OCI-LY7 (cell line): ENCODE measurements around the gene PTH2R. TPM values are rescaled to one million over a fixed set of nuclear protein-coding genes. Genes with fewer than 3 reads are reported as not detected.
"Not testable (repeated sequence)": the region's sequence is repeated elsewhere in the genome, so short reads cannot be mapped to it uniquely, and the experiment has no call there.

Experiments used
- BruUV-seq: library from RNA; stranded (reverse); fragments of 400-500 nt; replicated peaks from 2 replicates; lab custom pipeline; 2021; lab: Mats Ljungman, UMichigan
- CTCF ChIA-PET: fragments of 300-600 bp; sonication (Branson Sonifier 250); formaldehyde crosslinking; loops from one replicate; lab custom pipeline; 2022; ENCODE audit warnings: antibody characterized with exemption; ENCODE audit not compliant: unreplicated experiment; lab: Charles Lee
- POLR2A ChIA-PET: fragments of 300-600 bp; sonication (Branson Sonifier 250); formaldehyde crosslinking; loops from one replicate; lab custom pipeline; 2022; ENCODE audit warnings: antibody characterized with exemption; lab: Charles Lee
- DNase-seq: peaks from one replicate; pipeline ENCODE4 v3.0.0-alpha.2; 2015; ENCODE audit warnings: low spot score
- H2AFZ ChIP-seq: fragments of 200-600 bp; sonication (generic), shearing (Covaris generic); 2 replicates; pipeline ENCODE4 v1.6.1; 2014; ENCODE audit warnings: mild to moderate bottlenecking, antibody characterized with exemption, low read length, moderate library complexity
- H3K27ac ChIP-seq: fragments of 200-600 bp; sonication (generic); 2 replicates; pipeline ENCODE4 v1.5.1; 2014; ENCODE audit warnings: mixed run types, low read depth, mild to moderate bottlenecking, moderate library complexity, low read length, inconsistent platforms; ENCODE audit not compliant: poor library complexity, severe bottlenecking
- H3K36me3 ChIP-seq: fragments of 200-600 bp; sonication (generic); 2 replicates; pipeline ENCODE4 v1.6.1; 2014; ENCODE audit warnings: mild to moderate bottlenecking, antibody characterized with exemption, low read length, moderate library complexity, mixed read lengths; ENCODE audit not compliant: insufficient read depth
- H3K4me1 ChIP-seq: fragments of 200-600 bp; sonication (generic); 2 replicates; pipeline ENCODE4 v1.5.1; 2014; ENCODE audit warnings: mild to moderate bottlenecking, low read length; ENCODE audit not compliant: insufficient read depth, poor library complexity, severe bottlenecking
- H3K4me2 ChIP-seq: fragments of 200-600 bp; sonication (generic); 2 replicates; pipeline ENCODE4 v1.6.1; 2014; ENCODE audit warnings: mild to moderate bottlenecking, low read length
- H3K4me3 ChIP-seq: fragments of 200-600 bp; sonication (generic); 2 replicates; pipeline ENCODE4 v1.5.1; 2014; ENCODE audit warnings: mild to moderate bottlenecking, low read depth, low read length; ENCODE audit not compliant: poor library complexity, severe bottlenecking
- H3K79me2 ChIP-seq: fragments of 200-600 bp; sonication (generic); 2 replicates; pipeline ENCODE4 v1.6.1; 2016; ENCODE audit warnings: low read depth, mild to moderate bottlenecking, low read length, moderate library complexity, mixed read lengths; ENCODE audit not compliant: insufficient read depth
- H3K9me2 ChIP-seq: fragments of 200-600 bp; sonication (generic); 2 replicates; pipeline ENCODE4 v1.6.1; 2016; ENCODE audit warnings: mild to moderate bottlenecking, low read length, mixed read lengths; ENCODE audit not compliant: insufficient read depth
- H3K9me3 ChIP-seq: fragments of 200-600 bp; sonication (generic); 2 replicates; pipeline ENCODE4 v1.6.1; 2014; ENCODE audit warnings: mild to moderate bottlenecking, mixed run types, low read length, mixed read lengths
- H4K20me1 ChIP-seq: fragments of 200-600 bp; sonication (generic); 2 replicates; pipeline ENCODE4 v1.6.1; 2014; ENCODE audit warnings: mild to moderate bottlenecking, antibody characterized with exemption, low read length, moderate library complexity, mixed read lengths; ENCODE audit not compliant: insufficient read depth
- CTCF ChIP-seq: fragments of 200-600 bp; sonication (generic); conservative IDR thresholded peaks from 2 replicates; pipeline ENCODE4 v1.5.1; 2014; ENCODE audit warnings: mild to moderate bottlenecking, antibody characterized with exemption, low read length, moderate library complexity, mixed read lengths
- EZH2phosphoT487 ChIP-seq: fragments of 200-600 bp; sonication (generic); IDR thresholded peaks from 2 replicates; pipeline ENCODE4 v1.6.1; 2018; ENCODE audit warnings: low read depth, borderline replicate concordance, mild to moderate bottlenecking, mixed run types, antibody characterized with exemption, low read length, moderate library complexity, mixed read lengths
- intact Hi-C: fragments of 100-400 bp; cut with micrococcal nuclease; formaldehyde crosslinking; loops from one replicate; pipeline ENCODE4 v1.10.0; 2022; ENCODE audit not compliant: unreplicated experiment
- total RNA-seq, 2 experiments: library from RNA; depleted of rRNA in 1 of 2; stranded (reverse); fragments of >200 nt in 1 of 2; shearing (Covaris generic) in 1 of 2; gene quantifications; 2 replicates each; pipeline ENCODE4 v1.2.3, GENCODE V29; 2014 to 2022

The PTH2R gene
- total RNA-seq, 2 experiments from 2014 or later: 0.06 to 0.13 TPM

- intact Hi-C loops, H4K20me1 ChIP-seq, H3K27ac ChIP-seq, H3K79me2 ChIP-seq, BruUV-seq, CTCF ChIA-PET, H3K9me2 ChIP-seq, H3K9me3 ChIP-seq, H3K4me2 ChIP-seq, H3K36me3 ChIP-seq, H3K4me3 ChIP-seq, DNase-seq, H2AFZ ChIP-seq, H3K4me1 ChIP-seq: not testable (repeated sequence)
- POLR2A ChIA-PET: interaction anchor here (0.6 kb wide), 1 partner anchor 113 kb away, joined by 8 read pairs; no protein-coding TSS in a partner anchor
Measured at GRCh38 chr2:208482453-208483015, 75.9 kb downstream of the PTH2R start.

- CTCF ChIA-PET: no interaction called here
- intact Hi-C loops: no loop called here
Measured at GRCh38 chr2:208485390-208485789, 78.8 kb downstream of the PTH2R start.

GRCh38 chr2:208488686-208489564 lies 82.3 kb downstream of the PTH2R start:
- DNase-seq: no peak
- BruUV-seq: no TSS peak
- H2AFZ ChIP-seq: no peak overlapping the region
- H3K9me2 ChIP-seq: 0 out of 2 replicates have a peak, but pooled peaks cover 3% of the 10 kb centered on the region
- ChIA-PET POLR2A (interaction anchor here (0.8 kb wide), 1 partner anchor 8 kb away, joined by 3 read pairs; no protein-coding TSS in a partner anchor), CTCF (no interaction called here)
- no peaks in the 10 kb centered on the region for H4K20me1 ChIP-seq
- TF ChIP-seq EZH2phosphoT487: no peak
- no peak for TF ChIP-seq CTCF
- no peak overlapping the region for H3K27ac ChIP-seq
- H3K4me1 ChIP-seq: no peaks in the 10 kb centered on the region
- no peak overlapping the region for H3K4me2 ChIP-seq
- intact Hi-C loops: no loop called here
- H3K4me3 ChIP-seq: no peak overlapping the region
- H3K79me2 ChIP-seq: no peaks in the 10 kb centered on the region
- H3K9me3 ChIP-seq: no peaks in the 10 kb centered on the region
- H3K36me3 ChIP-seq: no peaks in the 10 kb centered on the region

More at GRCh38 chr2:208485390-208485789, 78.8 kb downstream of the PTH2R start:
- H4K20me1 ChIP-seq: no peaks in the 10 kb centered on the region
- no peak overlapping the region for H3K4me3 ChIP-seq
- H3K9me3 ChIP-seq: no peaks in the 10 kb centered on the region
- 0 out of 2 replicates have a peak, but pooled peaks cover 3% of the 10 kb centered on the region for H3K9me2 ChIP-seq
- no peaks in the 10 kb centered on the region for H3K79me2 ChIP-seq
- no peaks in the 10 kb centered on the region for H3K36me3 ChIP-seq
- no peak overlapping the region for H3K27ac ChIP-seq
- BruUV-seq: no TSS peak
- H3K4me2 ChIP-seq: no peak overlapping the region
- H3K4me1 ChIP-seq: no peaks in the 10 kb centered on the region
- H2AFZ ChIP-seq: no peak overlapping the region
- TF ChIP-seq EZH2phosphoT487 (no peak), CTCF (no peak)
- DNase-seq: no peak
- POLR2A ChIA-PET: interaction anchor here (1.3 kb wide), 1 partner anchor 10 kb away, joined by 5 read pairs; no protein-coding TSS in a partner anchor
